Mesothelial cell of epicardium (in vitro differentiated cells): ENCODE data around the gene EPG5. TPM values are rescaled to one million over a fixed set of nuclear protein-coding genes. Genes with fewer than 3 reads are reported as not detected.
"Not testable (repeated sequence)": the region's sequence is repeated elsewhere in the genome, so short reads cannot be mapped to it uniquely, and the experiment has no call there.

Experiments
- DNase-seq, 2 experiments: peaks; one replicate each; pipeline ENCODE4 v3.0.0; 2021; ENCODE audit warnings: low spot score in 2 of 2; ENCODE audit not compliant: unreplicated experiment in 2 of 2
- H3K27ac Mint-ChIP-seq: 2 replicates; pipeline ENCODE4 v1.8.0; 2021; ENCODE audit warnings: mixed read lengths
- H3K27me3 Mint-ChIP-seq: 2 replicates; pipeline ENCODE4 v1.8.0; 2021; ENCODE audit warnings: low read depth, mixed read lengths
- H3K36me3 Mint-ChIP-seq: 2 replicates; pipeline ENCODE4 v1.8.0; 2021; ENCODE audit warnings: mixed read lengths
- H3K4me1 Mint-ChIP-seq: 2 replicates; pipeline ENCODE4 v1.8.0; 2021; ENCODE audit warnings: mixed read lengths
- H3K4me3 Mint-ChIP-seq: 2 replicates; pipeline ENCODE4 v1.8.0; 2021; ENCODE audit warnings: mild to moderate bottlenecking, moderate library complexity, mixed read lengths
- H3K9me3 Mint-ChIP-seq: 2 replicates; pipeline ENCODE4 v1.8.0; 2021; ENCODE audit warnings: mixed read lengths
- CTCF ChIP-seq: fragments of 200-600 bp; sonication (generic); IDR thresholded peaks from one replicate; pipeline ENCODE4 v1.5.0; 2021; ENCODE audit warnings: antibody characterized with exemption; ENCODE audit not compliant: unreplicated experiment
- total RNA-seq: library from RNA; stranded (reverse); gene quantifications from 3 replicates; pipeline ENCODE4 v1.2.1, GENCODE V29; 2021

The EPG5 gene
- total RNA-seq, 1 donor from 2014 or later = 39.3 TPM

- no peak overlapping the region for H3K4me3 Mint-ChIP-seq
- no peaks in the 10 kb centered on the region for H3K36me3 Mint-ChIP-seq
- H3K27ac Mint-ChIP-seq = no peak overlapping the region
- DNase-seq = no peak
- H3K27me3 Mint-ChIP-seq = peaks cover 19% of the 10 kb centered on the region
- no peak for TF ChIP-seq CTCF
- peaks cover 13% of the 10 kb centered on the region for H3K9me3 Mint-ChIP-seq
- H3K4me1 Mint-ChIP-seq = no peaks in the 10 kb centered on the region
Observed at GRCh38 chr18:45821026-45821425, 146.1 kb downstream of the EPG5 start.

GRCh38 chr18:45820106-45820745 lies 146.9 kb downstream of the EPG5 start:
- H3K27ac Mint-ChIP-seq = no peak overlapping the region
- DNase-seq = no peak
- peaks cover 17% of the 10 kb centered on the region for H3K27me3 Mint-ChIP-seq
- H3K9me3 Mint-ChIP-seq = peaks cover 13% of the 10 kb centered on the region
- no peak for TF ChIP-seq CTCF
- H3K36me3 Mint-ChIP-seq = no peaks in the 10 kb centered on the region
- H3K4me1 Mint-ChIP-seq = no peaks in the 10 kb centered on the region
- no peak overlapping the region for H3K4me3 Mint-ChIP-seq

GRCh38 chr18:45818765-45819164 lies 148.4 kb downstream of the EPG5 start:
- H3K9me3 Mint-ChIP-seq = peaks cover 17% of the 10 kb centered on the region
- not testable (repeated sequence) for H3K27ac Mint-ChIP-seq

GRCh38 chr18:45817543-45817942 lies 149.6 kb downstream of the EPG5 start:
- H3K27me3 Mint-ChIP-seq = peaks cover 11% of the 10 kb centered on the region

More at GRCh38 chr18:45818765-45819164, 148.4 kb downstream of the EPG5 start:
- peaks cover 11% of the 10 kb centered on the region for H3K27me3 Mint-ChIP-seq
- not testable (repeated sequence) for H3K36me3 Mint-ChIP-seq, H3K4me1 Mint-ChIP-seq, H3K4me3 Mint-ChIP-seq, DNase-seq

GRCh38 chr18:45814733-45815132 lies 152.4 kb downstream of the EPG5 start:
- H3K4me3 Mint-ChIP-seq, H3K4me1 Mint-ChIP-seq, DNase-seq, H3K27me3 Mint-ChIP-seq, H3K27ac Mint-ChIP-seq, H3K36me3 Mint-ChIP-seq: not testable (repeated sequence)
- H3K9me3 Mint-ChIP-seq = peaks cover 17% of the 10 kb centered on the region

More at GRCh38 chr18:45817543-45817942, 149.6 kb downstream of the EPG5 start:
- Mint-ChIP-seq H3K9me3 (peaks cover 17% of the 10 kb centered on the region), H3K4me3 (no peak overlapping the region), H3K4me1 (no peaks in the 10 kb centered on the region), H3K27ac (no peak overlapping the region), H3K36me3 (no peaks in the 10 kb centered on the region)
- no peak for TF ChIP-seq CTCF
- DNase-seq = no peak

GRCh38 chr18:45807144-45807543 lies 160.0 kb downstream of the EPG5 start:
- peaks cover 58% of the 10 kb centered on the region for H3K9me3 Mint-ChIP-seq
- H3K4me1 Mint-ChIP-seq, H3K27ac Mint-ChIP-seq, H3K27me3 Mint-ChIP-seq, DNase-seq, H3K4me3 Mint-ChIP-seq, H3K36me3 Mint-ChIP-seq: not testable (repeated sequence)

- Mint-ChIP-seq H3K4me1 (peaks cover 6% of the 10 kb centered on the region), H3K9me3 (peaks cover 65% of the 10 kb centered on the region), H3K27ac (no peak overlapping the region), H3K4me3 (no peak overlapping the region), H3K27me3 (peaks cover 4% of the 10 kb centered on the region), H3K36me3 (peaks cover 9% of the 10 kb centered on the region)
- DNase-seq = no peak
- no peak for TF ChIP-seq CTCF
Observed at GRCh38 chr18:45806226-45806625, 160.9 kb downstream of the EPG5 start.
